ENCODE results near the gene NFKBIB.
A peak's percentile ranks its signal among the peaks of the same experiment; 100 is the strongest.
"Not testable (repeated sequence)": the region's sequence is repeated elsewhere in the genome, so short reads cannot be mapped to it uniquely, and the experiment has no call there.

Gene NFKBIB

GRCh38 chr19:38877781-38878574 lies 21.8 kb upstream of the NFKBIB start, which contains the start of gene RINL:
RINL (minus strand) TSS chr19:38878275; CDS start chr19:38876742, 1,533 bp downstream.
- peak; percentile 52 for DNase-seq

- no peak for DNase-seq
These were observed 21.0 kb upstream of the NFKBIB start for GRCh38 chr19:38878575-38879399.

GRCh38 chr19:38879400-38879751 lies 20.4 kb upstream of the NFKBIB start:
- DNase-seq, result no peak

DNA sequence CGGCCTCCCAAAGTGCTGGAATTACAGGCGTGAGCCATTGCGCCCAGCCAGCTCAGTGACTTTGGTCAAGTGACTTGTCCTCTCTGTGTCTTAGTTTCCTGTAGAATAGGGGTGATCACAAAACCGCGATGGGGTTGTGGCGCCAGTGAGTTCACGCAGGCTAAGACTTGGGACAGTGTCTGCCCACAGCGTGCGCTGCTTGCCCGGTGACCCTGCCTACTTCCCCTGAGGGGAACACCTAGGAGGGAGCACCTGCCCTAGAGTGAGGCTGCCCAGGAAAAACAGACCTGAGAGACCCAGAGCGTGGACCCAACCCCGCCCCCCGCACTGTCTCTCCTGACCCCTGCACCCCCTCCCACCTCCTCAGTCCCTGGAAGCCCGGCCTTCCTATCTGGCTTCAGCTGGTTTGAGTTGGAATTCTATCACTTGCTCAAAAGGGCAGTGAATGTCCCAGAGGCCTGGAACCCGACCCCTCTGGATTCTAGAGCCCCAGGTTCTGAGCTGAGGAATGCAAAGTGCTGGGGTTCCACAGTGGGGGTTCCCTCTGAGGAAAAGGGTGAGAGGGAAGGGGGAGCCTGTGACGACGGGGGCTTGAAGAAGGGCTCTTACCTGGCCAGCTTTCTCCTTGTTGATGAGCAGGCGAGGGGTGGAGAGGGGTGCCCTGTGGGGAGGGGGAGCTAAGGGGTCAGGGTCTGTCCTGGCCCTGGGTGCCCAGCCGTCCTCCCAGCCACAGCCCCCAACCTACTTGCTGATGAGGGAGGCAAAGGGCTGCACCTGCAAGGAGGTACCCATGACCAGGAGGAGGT lies 19.5 kb upstream of the NFKBIB start:
- DNase-seq, result no peak

DNA sequence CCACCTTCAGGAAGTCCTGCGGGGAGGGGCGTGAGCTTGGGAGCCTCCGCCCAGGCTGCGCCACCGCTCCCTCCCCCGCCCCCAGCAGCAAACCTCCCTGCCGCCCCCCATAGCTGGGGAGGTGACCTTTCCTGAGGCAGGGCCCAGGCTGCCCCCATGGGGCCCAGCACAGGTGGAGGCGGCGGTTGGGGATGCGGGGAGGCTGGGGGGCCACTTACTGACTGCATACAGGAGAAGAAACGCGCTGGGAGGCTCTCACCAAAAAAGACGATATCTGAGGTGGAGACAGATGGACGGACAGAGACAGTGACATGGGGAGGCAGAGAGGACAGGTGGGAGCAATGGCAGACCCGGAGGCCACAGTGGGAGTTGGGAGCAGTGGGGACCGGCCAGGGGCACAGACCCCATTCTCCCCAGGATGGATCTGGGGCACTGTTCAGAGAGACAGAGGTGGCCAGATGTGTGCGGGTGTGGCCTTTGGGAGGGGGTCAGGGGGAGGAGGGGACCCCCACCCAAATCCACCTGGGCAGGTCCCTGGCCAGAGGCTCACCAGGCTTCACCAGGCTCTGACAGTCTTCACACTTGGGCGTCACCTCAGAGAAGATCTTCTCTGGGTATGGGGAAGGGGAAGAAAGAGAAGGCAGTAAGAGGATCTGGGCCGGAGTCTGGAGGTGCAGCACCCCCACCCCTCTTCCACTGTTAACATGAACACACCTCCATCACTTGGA lies 18.7 kb upstream of the NFKBIB start:
- DNase-seq, result no peak

DNA sequence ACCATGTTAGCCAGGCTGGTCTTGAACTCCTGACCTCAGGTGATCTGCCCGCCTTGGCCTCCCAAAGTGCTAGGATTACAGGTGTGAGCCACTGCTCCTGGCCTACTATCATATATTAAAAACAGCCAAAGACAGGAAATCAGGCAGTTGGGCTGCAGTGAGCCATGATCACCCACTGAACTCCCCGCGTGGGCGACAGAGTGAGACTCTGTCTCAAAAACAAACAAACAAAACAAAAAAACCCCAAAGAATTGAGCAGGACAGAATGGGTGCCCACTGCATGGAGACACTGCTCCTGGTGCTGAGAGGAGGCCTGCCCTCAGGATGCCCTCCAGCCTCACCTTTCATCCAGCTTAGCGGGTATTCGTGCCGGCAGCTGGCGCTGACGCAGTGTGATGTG lies 16.5 kb upstream of the NFKBIB start:
- DNase-seq, result no peak

GRCh38 chr19:38884691-38885090 lies 15.1 kb upstream of the NFKBIB start:
- DNase-seq, result not testable (repeated sequence)

GRCh38 chr19:38888876-38889275 lies 10.9 kb upstream of the NFKBIB start:
- no peak for DNase-seq

- DNase-seq, result no peak
These were observed 10.0 kb upstream of the NFKBIB start for GRCh38 chr19:38889803-38890202.

- DNase-seq, result no peak
These were observed 9.1 kb upstream of the NFKBIB start for GRCh38 chr19:38890686-38891085.

- DNase-seq, result no peak
These were observed 8.0 kb upstream of the NFKBIB start for GRCh38 chr19:38891771-38892170.

GRCh38 chr19:38892841-38893240 lies 6.9 kb upstream of the NFKBIB start:
- no peak for DNase-seq

DNA sequence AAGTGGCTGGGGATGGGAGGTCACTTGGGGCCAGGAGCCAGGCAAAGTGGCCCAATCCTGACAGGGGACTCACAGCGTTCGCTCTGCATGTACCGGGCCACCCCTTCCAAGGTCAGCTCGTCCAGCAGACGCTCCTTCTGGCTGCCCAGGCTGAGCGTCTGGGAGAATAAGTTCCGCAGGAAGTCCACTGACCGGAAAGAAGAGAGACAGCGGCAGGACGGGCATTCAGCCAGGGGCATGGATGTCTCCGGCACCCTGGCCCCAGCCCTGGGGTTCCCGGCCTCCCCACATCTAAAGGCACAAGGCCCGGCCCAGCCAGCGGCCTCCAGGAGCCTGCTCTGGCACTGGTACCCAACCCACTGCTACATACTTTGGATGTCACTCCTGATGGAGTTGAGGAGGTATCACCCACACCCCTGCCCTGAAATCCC lies 6.4 kb upstream of the NFKBIB start:
- DNase-seq, result no peak

GRCh38 chr19:38894968-38895367 lies 4.8 kb upstream of the NFKBIB start:
- DNase-seq, result no peak

DNA sequence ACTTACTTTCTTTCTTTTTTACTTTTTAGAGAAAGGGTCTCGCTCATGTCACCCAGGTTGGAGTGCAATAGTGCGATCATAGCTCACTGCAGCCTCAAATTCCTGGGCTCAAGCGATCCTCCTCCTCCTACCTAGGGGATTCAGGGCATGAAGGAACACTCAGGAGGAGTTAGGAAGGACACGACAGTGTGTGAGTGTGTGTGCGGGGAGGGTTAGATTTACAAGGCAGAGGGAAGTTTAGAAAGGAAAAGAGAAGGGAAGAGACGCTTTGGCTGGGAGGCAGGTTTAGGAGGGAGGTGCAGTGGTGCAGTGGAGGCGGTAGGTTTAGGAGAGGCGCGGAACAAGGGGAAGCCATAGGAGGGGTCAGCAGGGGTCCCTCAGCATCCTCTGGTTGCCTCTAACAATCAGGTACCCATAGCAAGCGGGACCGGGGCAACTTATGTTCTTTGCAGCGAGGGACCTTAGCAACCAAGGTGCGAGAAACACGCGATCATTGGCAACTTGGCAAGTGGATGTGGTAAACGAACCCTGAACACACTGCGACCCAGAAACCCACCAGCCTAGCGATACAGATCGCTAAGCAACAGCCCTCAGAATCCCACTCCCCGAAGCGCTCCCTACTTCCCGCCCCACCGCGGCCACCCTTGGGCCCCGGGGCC lies 852 bp upstream of the NFKBIB start:
- DNase-seq, result no peak

- no peak for DNase-seq
These were observed 447 bp downstream of the NFKBIB start for GRCh38 chr19:38900202-38900629.

DNA sequence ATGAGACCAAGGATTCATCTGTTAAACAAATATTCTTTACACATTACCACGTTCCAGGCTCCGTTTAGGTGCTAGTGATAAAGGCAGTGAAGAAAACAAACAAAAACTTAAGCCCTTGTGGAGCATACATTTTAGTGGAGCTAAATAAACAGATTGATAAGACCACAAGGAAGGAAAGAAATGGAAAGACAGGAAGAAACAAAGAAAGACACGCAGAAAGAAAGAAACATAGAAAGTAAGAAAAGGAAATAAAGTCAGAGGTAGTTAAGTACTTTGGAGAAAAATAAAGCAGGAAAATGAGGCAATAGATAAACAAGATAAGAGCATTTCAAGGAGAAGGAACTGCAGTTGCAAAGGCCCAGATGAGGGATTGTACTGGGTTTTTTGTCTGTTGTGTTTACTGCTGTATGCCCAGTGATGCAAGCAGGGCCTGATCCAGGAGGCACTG lies 998 bp downstream of the NFKBIB start:
- no peak for DNase-seq

DNA sequence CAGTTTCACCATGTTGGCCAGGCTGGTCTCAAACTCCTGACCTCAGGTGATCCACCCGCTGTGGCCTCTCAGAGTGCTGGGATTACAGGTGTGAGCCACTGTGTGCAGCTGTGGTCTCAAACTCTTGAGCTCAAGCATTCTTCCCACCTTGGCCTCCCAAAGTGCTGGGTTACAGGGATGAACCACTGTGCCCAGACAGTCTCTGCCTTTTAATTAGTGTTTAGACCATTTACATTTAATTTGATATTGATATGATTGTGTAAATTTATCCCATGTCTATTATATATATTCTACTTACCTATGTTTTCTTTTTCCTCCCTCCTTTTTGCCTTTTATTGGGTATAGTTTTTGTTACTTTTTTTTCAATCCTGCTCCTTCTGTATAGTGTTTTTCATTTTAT lies 1.9 kb downstream of the NFKBIB start:
- DNase-seq, result no peak

- no peak for DNase-seq
These were observed 5.1 kb downstream of the NFKBIB start for GRCh38 chr19:38904581-38905539.

DNA sequence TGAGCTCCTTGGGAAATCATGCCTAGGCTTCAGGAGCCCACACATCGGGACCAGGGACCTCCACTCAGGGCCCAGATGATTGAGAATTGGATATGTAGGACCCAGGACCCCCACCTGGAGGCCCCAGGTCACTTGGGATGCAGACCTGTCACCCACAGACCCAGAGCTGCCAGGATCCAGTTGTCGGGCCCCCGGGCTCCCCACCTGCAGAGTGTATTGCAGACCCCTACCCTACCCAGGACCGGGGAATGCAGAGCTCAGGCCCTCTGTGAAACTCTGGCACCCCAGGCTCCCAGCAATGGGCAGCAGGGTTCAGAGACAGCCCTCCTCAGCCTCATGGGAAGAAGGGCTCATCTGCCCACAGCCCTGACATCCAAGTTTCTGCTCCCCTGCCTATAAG lies 5.9 kb downstream of the NFKBIB start:
- no peak for DNase-seq

DNA sequence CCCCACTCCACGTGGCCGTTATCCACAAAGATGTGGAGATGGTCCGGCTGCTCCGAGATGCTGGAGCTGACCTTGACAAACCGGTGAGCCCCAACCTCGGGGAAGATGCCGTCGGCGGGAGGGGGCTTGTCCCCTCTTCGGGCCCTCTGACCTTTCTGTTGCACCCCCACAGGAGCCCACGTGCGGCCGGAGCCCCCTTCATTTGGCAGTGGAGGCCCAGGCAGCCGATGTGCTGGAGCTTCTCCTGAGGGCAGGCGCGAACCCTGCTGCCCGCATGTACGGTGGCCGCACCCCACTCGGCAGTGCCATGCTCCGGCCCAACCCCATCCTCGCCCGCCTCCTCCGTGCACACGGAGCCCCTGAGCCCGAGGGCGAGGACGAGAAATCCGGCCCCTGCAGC lies 7.5 kb downstream of the NFKBIB start:
- DNase-seq, result no peak
